Neural progenitor cell (in vitro differentiated cells): ENCODE measurements around the gene BCL2L13.

Experiments
- EZH2 ChIP-seq: fragments of 200-600 bp; sonication (generic); IDR thresholded peaks from 2 replicates; pipeline ENCODE4 v1.6.1; 2017; ENCODE audit warnings: antibody characterized with exemption, mild to moderate bottlenecking, moderate library complexity
- EZH2phosphoT487 ChIP-seq: fragments of 200-600 bp; sonication (generic); IDR thresholded peaks from 2 replicates; pipeline ENCODE4 v1.6.1; 2017; ENCODE audit warnings: antibody characterized with exemption
- TF ChIP-seq, protein P1 (sequence below): fragments of 200-600 bp; sonication (generic); IDR thresholded peaks from 2 replicates; pipeline ENCODE4 v1.5.1; 2017; ENCODE audit warnings: antibody characterized with exemption, mild to moderate bottlenecking

DNA sequence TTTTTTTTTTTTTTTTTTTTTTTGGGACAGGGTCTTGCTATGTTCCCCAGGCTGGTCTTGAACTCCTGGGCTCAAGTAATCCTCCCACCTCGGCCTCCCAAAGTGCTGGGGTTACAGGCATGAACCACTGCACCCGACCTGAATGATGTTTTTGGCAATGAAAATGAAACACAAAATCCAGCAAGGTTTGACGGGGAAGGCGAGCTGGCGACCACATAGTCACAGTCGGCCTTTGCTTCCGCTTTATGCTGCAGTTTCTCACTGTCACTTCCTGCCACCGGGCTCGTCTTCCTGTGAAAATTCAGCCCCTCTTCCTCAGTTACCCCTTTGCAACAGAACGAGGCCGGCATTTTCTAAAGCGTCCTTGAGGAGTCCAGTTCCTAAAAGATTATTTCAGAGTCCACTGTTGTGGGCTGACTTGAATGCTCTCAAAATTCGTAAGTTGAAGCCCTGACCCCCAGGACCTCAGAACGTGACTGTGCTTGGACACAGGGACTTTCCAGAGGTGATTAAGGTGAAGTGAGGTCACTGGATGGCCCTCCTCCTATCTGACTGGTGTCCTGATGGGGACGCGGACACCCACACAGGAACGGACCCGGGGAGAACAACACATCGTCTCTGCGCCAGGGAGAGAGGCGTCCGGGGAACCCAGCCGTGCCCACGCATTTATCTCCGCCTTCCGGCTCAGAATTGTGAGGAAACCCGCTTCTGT lies 138.6 kb downstream of the BCL2L13 start:
- TF ChIP-seq, protein P1, sequence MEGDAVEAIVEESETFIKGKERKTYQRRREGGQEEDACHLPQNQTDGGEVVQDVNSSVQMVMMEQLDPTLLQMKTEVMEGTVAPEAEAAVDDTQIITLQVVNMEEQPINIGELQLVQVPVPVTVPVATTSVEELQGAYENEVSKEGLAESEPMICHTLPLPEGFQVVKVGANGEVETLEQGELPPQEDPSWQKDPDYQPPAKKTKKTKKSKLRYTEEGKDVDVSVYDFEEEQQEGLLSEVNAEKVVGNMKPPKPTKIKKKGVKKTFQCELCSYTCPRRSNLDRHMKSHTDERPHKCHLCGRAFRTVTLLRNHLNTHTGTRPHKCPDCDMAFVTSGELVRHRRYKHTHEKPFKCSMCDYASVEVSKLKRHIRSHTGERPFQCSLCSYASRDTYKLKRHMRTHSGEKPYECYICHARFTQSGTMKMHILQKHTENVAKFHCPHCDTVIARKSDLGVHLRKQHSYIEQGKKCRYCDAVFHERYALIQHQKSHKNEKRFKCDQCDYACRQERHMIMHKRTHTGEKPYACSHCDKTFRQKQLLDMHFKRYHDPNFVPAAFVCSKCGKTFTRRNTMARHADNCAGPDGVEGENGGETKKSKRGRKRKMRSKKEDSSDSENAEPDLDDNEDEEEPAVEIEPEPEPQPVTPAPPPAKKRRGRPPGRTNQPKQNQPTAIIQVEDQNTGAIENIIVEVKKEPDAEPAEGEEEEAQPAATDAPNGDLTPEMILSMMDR: no peak
- TF ChIP-seq EZH2: no peak
- TF ChIP-seq EZH2phosphoT487: no peak
